ENCODE measurements around the gene CDH2. TPM values are rescaled to one million over a fixed set of nuclear protein-coding genes. Genes with fewer than 3 reads are reported as not detected.

Gene CDH2
- total RNA-seq, 2 donors from 2014 or later = 0.41 to 125 TPM

- H3K4me3 ChIP-seq = no peak overlapping the region
- no peaks in the 10 kb centered on the region for H3K27me3 ChIP-seq (replicated peaks; ENCODE audit: insufficient read depth)
- TF ChIP-seq POLR2A (IDR thresholded peaks at IDR 0.05) (no peak), CTCF (IDR thresholded peaks at IDR 0.05) (no peak), POLR2AphosphoS5 (IDR thresholded peaks at IDR 0.05) (no peak)
- H3K27ac ChIP-seq = no peak overlapping the region
- H3K9me3 ChIP-seq = no peaks in the 10 kb centered on the region
- intact Hi-C loops (cut with DNase I) = loop anchor here (10.0 kb wide), 1 partner anchor 162 kb away; the partner anchor contains the start of gene CDH2
- no peaks in the 10 kb centered on the region for H3K36me3 ChIP-seq
- DNase-seq (ENCODE audit: low spot score) = no peak
- H3K4me1 ChIP-seq (replicated peaks) = no peaks in the 10 kb centered on the region
These were observed 164.6 kb downstream of the CDH2 start for GRCh38 chr18:28012336-28012735.

GRCh38 chr18:28009589-28009988 lies 167.3 kb downstream of the CDH2 start:
- no peaks in the 10 kb centered on the region for H3K4me1 ChIP-seq (replicated peaks)
- TF ChIP-seq POLR2AphosphoS5 (IDR thresholded peaks at IDR 0.05) = no peak
- no peak for DNase-seq (ENCODE audit: low spot score)
- no peaks in the 10 kb centered on the region for H3K27me3 ChIP-seq (replicated peaks; ENCODE audit: insufficient read depth)
- intact Hi-C loops (cut with DNase I) = no loop called here
- WGBS = 65% methylated on average over 6 of the region's 6 CpGs
- no peak overlapping the region for H3K4me3 ChIP-seq
- no peak overlapping the region for H3K27ac ChIP-seq
- no peaks in the 10 kb centered on the region for H3K9me3 ChIP-seq
- no peaks in the 10 kb centered on the region for H3K36me3 ChIP-seq

- Histone ChIP-seq H3K9me3 (no peaks in the 10 kb centered on the region), H3K4me1 (replicated peaks) (no peaks in the 10 kb centered on the region), H3K36me3 (no peaks in the 10 kb centered on the region), H3K27me3 (replicated peaks; ENCODE audit: insufficient read depth) (no peaks in the 10 kb centered on the region), H3K27ac (no peak overlapping the region), H3K4me3 (no peak overlapping the region)
- intact Hi-C loops (cut with DNase I) = no loop called here
- DNase-seq (ENCODE audit: low spot score) = no peak
- 93% methylated on average over 5 of the region's 5 CpGs for WGBS
- TF ChIP-seq CTCF (IDR thresholded peaks at IDR 0.05) = no peak
- no peak for TF ChIP-seq POLR2A (IDR thresholded peaks at IDR 0.05)
- TF ChIP-seq POLR2AphosphoS5 (IDR thresholded peaks at IDR 0.05) = no peak
These were observed 169.1 kb downstream of the CDH2 start for GRCh38 chr18:28007841-28008240.

- no peaks in the 10 kb centered on the region for H3K27me3 ChIP-seq (replicated peaks; ENCODE audit: insufficient read depth)
- no peak for TF ChIP-seq CTCF (IDR thresholded peaks at IDR 0.05)
- H3K9me3 ChIP-seq = no peaks in the 10 kb centered on the region
- H3K4me1 ChIP-seq (replicated peaks) = no peaks in the 10 kb centered on the region
- no peak for DNase-seq (ENCODE audit: low spot score)
- 94% methylated on average over 7 of the region's 7 CpGs for WGBS
- no peaks in the 10 kb centered on the region for H3K36me3 ChIP-seq
- no peak overlapping the region for H3K27ac ChIP-seq
- no peak overlapping the region for H3K4me3 ChIP-seq
- intact Hi-C loops (cut with DNase I) = no loop called here
These were observed 171.8 kb downstream of the CDH2 start for GRCh38 chr18:28005164-28005563.

GRCh38 chr18:28004606-28005005 lies 172.3 kb downstream of the CDH2 start:
- WGBS = 68% methylated on average over 1 of the region's 1 CpG
- Histone ChIP-seq H3K4me1 (replicated peaks) (no peaks in the 10 kb centered on the region), H3K36me3 (no peaks in the 10 kb centered on the region), H3K4me3 (no peak overlapping the region), H3K27me3 (replicated peaks; ENCODE audit: insufficient read depth) (no peaks in the 10 kb centered on the region), H3K27ac (no peak overlapping the region), H3K9me3 (no peaks in the 10 kb centered on the region)
- TF ChIP-seq POLR2AphosphoS5 (IDR thresholded peaks at IDR 0.05) (no peak), CTCF (IDR thresholded peaks at IDR 0.05) (no peak), POLR2A (IDR thresholded peaks at IDR 0.05) (no peak)
- intact Hi-C loops (cut with DNase I) = no loop called here
- no peak for DNase-seq (ENCODE audit: low spot score)

All from prostate gland (tissue), 2 donors.